Measurements from ENCODE around the gene PSMC4.

The PSMC4 gene

DNA sequence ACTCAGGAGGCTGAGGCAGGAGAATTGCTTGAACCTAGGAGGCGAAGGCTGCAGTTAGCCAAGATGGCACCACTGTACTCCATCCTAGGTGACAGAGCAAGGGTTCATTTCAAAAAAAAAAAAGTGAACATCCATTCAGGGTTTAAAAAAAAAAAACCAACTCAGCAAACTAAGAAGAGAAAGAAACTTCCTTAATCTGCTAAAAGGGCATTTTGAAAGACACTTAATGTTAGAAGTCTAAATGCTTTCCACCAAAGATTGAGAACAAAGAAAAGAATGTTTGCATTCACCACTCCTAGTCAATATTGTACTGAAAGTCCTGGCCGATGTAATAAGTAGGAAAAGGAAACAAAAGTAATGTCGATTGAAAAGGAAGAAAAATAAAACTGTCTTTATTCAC is 7.1 kb upstream of the PSMC4 start:
- Histone ChIP-seq H3K27me3 (ENCODE audit: control insufficient read depth, insufficient read depth, low read length) (no peaks in the 10 kb centered on the region), H3K27ac (no peak overlapping the region), H3K9ac (no peak overlapping the region), H3K4me2 (ENCODE audit: low read length) (no peak overlapping the region), H2AFZ (no peak overlapping the region), H3K36me3 (ENCODE audit: control insufficient read depth, insufficient read depth, low read length) (no peaks in the 10 kb centered on the region), H3K4me3 (ENCODE audit: low read depth, low read length) (no peak overlapping the region), H3K9me3 (ENCODE audit: control insufficient read depth, low read length) (no peaks in the 10 kb centered on the region), H3K4me1 (no peaks in the 10 kb centered on the region), H3K79me2 (no peaks in the 10 kb centered on the region)
- TF ChIP-seq, protein P1, sequence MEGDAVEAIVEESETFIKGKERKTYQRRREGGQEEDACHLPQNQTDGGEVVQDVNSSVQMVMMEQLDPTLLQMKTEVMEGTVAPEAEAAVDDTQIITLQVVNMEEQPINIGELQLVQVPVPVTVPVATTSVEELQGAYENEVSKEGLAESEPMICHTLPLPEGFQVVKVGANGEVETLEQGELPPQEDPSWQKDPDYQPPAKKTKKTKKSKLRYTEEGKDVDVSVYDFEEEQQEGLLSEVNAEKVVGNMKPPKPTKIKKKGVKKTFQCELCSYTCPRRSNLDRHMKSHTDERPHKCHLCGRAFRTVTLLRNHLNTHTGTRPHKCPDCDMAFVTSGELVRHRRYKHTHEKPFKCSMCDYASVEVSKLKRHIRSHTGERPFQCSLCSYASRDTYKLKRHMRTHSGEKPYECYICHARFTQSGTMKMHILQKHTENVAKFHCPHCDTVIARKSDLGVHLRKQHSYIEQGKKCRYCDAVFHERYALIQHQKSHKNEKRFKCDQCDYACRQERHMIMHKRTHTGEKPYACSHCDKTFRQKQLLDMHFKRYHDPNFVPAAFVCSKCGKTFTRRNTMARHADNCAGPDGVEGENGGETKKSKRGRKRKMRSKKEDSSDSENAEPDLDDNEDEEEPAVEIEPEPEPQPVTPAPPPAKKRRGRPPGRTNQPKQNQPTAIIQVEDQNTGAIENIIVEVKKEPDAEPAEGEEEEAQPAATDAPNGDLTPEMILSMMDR (IDR thresholded peaks at IDR 0.05), result no peak

DNA sequence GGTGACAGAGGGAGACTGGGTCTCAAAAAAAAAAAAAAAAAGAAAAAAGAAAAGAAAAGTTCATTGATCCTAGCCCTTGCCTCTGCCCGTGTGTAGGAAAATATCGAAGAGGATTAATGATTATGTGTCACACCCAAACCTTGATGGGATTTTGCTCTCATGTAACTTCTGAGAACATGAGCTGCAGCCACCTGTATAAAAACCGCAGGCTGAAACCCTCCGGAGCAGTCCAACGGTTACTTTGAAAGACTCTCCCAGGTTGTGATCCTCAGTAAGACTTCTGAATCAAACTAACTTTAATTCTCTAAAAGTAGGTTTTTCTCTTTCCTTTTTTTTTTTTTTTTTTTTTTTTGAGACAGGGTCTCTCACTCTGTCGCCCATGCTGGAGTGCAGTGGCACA is 4.3 kb upstream of the PSMC4 start:
- Histone ChIP-seq H3K4me3 (ENCODE audit: low read depth, low read length) (no peak overlapping the region), H3K79me2 (peaks cover 6% of the 10 kb centered on the region), H3K36me3 (ENCODE audit: control insufficient read depth, insufficient read depth, low read length) (no peaks in the 10 kb centered on the region), H3K27me3 (ENCODE audit: control insufficient read depth, insufficient read depth, low read length) (no peaks in the 10 kb centered on the region), H3K9ac (no peak overlapping the region), H3K9me3 (ENCODE audit: control insufficient read depth, low read length) (no peaks in the 10 kb centered on the region), H3K27ac (no peak overlapping the region), H3K4me2 (ENCODE audit: low read length) (no peak overlapping the region), H3K4me1 (peaks cover 4% of the 10 kb centered on the region), H2AFZ (no peak overlapping the region)
- TF ChIP-seq, protein P1 (IDR thresholded peaks at IDR 0.05), result no peak

DNA sequence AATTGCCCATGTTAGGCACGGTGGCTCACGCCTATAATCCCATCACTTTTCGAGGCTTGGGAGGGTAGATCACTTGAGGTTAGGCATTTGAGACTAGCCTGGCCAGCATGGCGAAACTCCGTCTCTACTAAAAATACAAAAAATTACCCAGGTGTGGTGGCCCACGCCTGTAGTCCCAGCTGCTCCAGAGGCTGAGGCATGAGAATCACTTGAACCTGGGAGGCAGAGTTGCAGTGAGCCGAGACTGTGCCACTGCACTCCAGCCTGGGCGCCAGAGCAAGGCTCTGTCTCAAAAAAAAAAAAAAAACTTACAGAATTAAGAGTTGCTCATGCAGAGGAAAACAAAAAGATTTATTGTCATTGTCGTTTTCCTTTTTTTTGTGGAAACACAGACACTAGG is 3.4 kb upstream of the PSMC4 start:
- no peak overlapping the region for H3K9ac ChIP-seq
- H3K9me3 ChIP-seq (ENCODE audit: control insufficient read depth, low read length), result no peaks in the 10 kb centered on the region

DNA sequence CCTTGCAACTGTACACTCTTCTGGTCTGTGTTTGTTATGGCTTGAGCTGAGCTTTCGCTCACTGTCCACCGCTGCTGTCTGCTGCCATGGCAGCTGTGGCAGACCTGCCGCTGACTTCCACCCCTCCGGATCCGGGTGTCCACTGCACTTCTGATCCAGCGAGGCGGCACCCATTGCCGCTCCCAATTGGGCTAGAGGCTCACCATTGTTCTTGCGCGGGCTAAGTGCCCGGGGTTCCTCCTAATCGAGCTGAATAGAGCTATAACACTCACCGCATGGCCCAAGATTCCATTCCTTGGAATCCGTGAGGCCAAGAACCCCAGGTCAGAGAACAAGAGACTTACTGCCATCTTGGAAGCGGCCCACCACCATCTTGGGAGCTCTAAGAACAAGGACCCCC is 2.2 kb upstream of the PSMC4 start:
- Histone ChIP-seq H3K4me2 (ENCODE audit: low read length) (no peak overlapping the region), H3K9ac (no peak overlapping the region), H3K9me3 (ENCODE audit: control insufficient read depth, low read length) (no peaks in the 10 kb centered on the region), H3K79me2 (peaks cover 14% of the 10 kb centered on the region), H3K36me3 (ENCODE audit: control insufficient read depth, insufficient read depth, low read length) (no peaks in the 10 kb centered on the region), H3K4me1 (peaks cover 7% of the 10 kb centered on the region), H3K27ac (no peak overlapping the region), H2AFZ (no peak overlapping the region), H3K4me3 (ENCODE audit: low read depth, low read length) (no peak overlapping the region), H3K27me3 (ENCODE audit: control insufficient read depth, insufficient read depth, low read length) (no peaks in the 10 kb centered on the region)
- TF ChIP-seq, protein P1 (IDR thresholded peaks at IDR 0.05), result no peak

More for the DNA sequence above, 3.4 kb upstream of the PSMC4 start:
- Histone ChIP-seq H3K4me2 (ENCODE audit: low read length) (no peak overlapping the region), H3K4me1 (peaks cover 7% of the 10 kb centered on the region), H3K4me3 (ENCODE audit: low read depth, low read length) (no peak overlapping the region), H3K36me3 (ENCODE audit: control insufficient read depth, insufficient read depth, low read length) (no peaks in the 10 kb centered on the region), H3K79me2 (peaks cover 12% of the 10 kb centered on the region), H3K27ac (no peak overlapping the region), H3K27me3 (ENCODE audit: control insufficient read depth, insufficient read depth, low read length) (no peaks in the 10 kb centered on the region), H2AFZ (no peak overlapping the region)
- TF ChIP-seq, protein P1 (IDR thresholded peaks at IDR 0.05), result no peak

DNA sequence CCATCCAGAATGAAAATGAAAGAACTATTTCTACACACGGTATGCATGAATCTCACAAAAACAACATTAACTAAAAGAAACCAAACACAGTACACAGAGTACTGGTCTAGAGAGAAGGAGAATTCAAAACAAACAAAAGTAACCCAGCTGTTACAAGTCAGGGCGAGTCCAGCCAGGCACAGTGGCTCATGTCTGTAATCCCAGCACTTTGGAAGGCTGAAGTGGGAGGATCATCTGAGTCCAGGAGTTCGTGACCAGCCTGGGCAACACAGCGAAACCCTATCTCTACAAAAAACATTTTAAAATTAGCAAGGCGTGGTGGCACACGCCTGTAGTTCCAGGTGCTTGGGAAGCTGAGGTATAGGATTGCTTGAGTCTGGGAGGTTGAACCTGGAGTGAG is 1.7 kb upstream of the PSMC4 start:
- Histone ChIP-seq H3K9me3 (ENCODE audit: control insufficient read depth, low read length) (no peaks in the 10 kb centered on the region), H3K27me3 (ENCODE audit: control insufficient read depth, insufficient read depth, low read length) (no peaks in the 10 kb centered on the region), H3K36me3 (ENCODE audit: control insufficient read depth, insufficient read depth, low read length) (no peaks in the 10 kb centered on the region), H3K4me2 (ENCODE audit: low read length) (no peak overlapping the region), H3K27ac (no peak overlapping the region), H3K4me3 (ENCODE audit: low read depth, low read length) (no peak overlapping the region), H3K79me2 (peaks cover 14% of the 10 kb centered on the region), H2AFZ (no peak overlapping the region), H3K4me1 (peaks cover 7% of the 10 kb centered on the region), H3K9ac (no peak overlapping the region)
- TF ChIP-seq, protein P1 (IDR thresholded peaks at IDR 0.05), result no peak
